OCI-LY3 (cell line): ENCODE data around the gene BMAL2.

Experiments
- CTCF ChIP-seq: fragments of 200-600, 300-600 bp; sonication (generic); IDR thresholded peaks from 2 replicates; pipeline ENCODE4 v1.5.1; 2014; ENCODE audit warnings: antibody characterized with exemption, low read length, low read depth
- EZH2phosphoT487 ChIP-seq: fragments of 200-600 bp; shearing (Covaris generic); IDR thresholded peaks from 2 replicates; pipeline ENCODE4 v1.6.1; 2018; ENCODE audit warnings: antibody characterized with exemption, mixed run types, low read depth

GRCh38 chr12:27333403-27334009 is 870 bp downstream of the BMAL2 start:
- no peak for TF ChIP-seq CTCF
- no peak for TF ChIP-seq EZH2phosphoT487
